OCI-LY7 (cell line): Measurements from ENCODE around the gene TTC13.

Source experiments
- CTCF ChIP-seq: fragments of 200-600 bp; sonication (generic); conservative IDR thresholded peaks from 2 replicates; pipeline ENCODE4 v1.5.1; 2014; ENCODE audit warnings: mild to moderate bottlenecking, antibody characterized with exemption, low read length, moderate library complexity, mixed read lengths
- EZH2phosphoT487 ChIP-seq: fragments of 200-600 bp; sonication (generic); IDR thresholded peaks from 2 replicates; pipeline ENCODE4 v1.6.1; 2018; ENCODE audit warnings: low read depth, borderline replicate concordance, mild to moderate bottlenecking, mixed run types, antibody characterized with exemption, low read length, moderate library complexity, mixed read lengths

DNA sequence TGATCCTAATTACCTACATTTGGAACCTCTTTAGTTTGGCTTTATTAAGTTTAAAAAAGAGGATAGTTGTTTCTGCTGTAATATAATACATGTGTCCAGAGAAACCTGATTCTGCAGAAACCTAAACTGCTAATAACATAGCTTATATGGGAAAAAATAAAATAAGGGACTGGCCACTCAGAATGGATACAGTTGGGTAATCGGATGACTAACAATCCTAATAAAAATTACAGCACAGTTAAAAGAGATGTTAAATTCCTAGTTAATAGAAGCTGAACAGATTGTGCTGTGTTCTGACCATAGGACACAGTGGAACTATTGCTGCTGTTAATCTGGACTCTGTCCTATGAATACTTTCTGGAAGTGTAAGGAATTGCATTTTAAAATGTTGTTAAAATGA lies 16.2 kb upstream of the TTC13 start:
- TF ChIP-seq CTCF (no peak), EZH2phosphoT487 (no peak)
